HAP-1 (cell line): ENCODE results near the gene ATP5MC3.
A peak's percentile ranks its signal among the peaks of the same experiment; 100 is the strongest.
"Not testable (repeated sequence)": the region's sequence is repeated elsewhere in the genome, so short reads cannot be mapped to it uniquely, and the experiment has no call there.

ENCODE experiments used
- DNase-seq, 2 experiments: peaks; one replicate each; pipeline ENCODE4 v3.0.0-alpha.2; 2016 to 2020; ENCODE audit warnings: low spot score in 2 of 2
- H3K27me3 ChIP-seq: fragments of 250-450 bp; sonication (Bioruptor Pico); 2 replicates; pipeline ENCODE4 v1.5.1; 2020; ENCODE audit warnings: low read depth, mild to moderate bottlenecking, moderate library complexity
- H3K36me3 ChIP-seq: fragments of 250-450 bp; sonication (Bioruptor Pico); replicated peaks from 2 replicates; pipeline ENCODE4 v1.5.1; 2020; ENCODE audit warnings: mild to moderate bottlenecking
- H3K4me1 ChIP-seq: fragments of 250-450 bp; sonication (Bioruptor Pico); 2 replicates; pipeline ENCODE4 v1.5.1; 2020; ENCODE audit warnings: mild to moderate bottlenecking
- H3K4me3 ChIP-seq: fragments of 250-450 bp; sonication (Bioruptor Pico); 2 replicates; pipeline ENCODE4 v1.5.1; 2020; ENCODE audit warnings: mild to moderate bottlenecking, moderate library complexity
- H3K9me3 ChIP-seq: fragments of 250-450 bp; sonication (Bioruptor Pico); 2 replicates; pipeline ENCODE4 v1.5.1; 2020; ENCODE audit warnings: mild to moderate bottlenecking, moderate library complexity
- in situ Hi-C: fragments of 300-500 bp; cut with MboI; formaldehyde crosslinking; loops from 3 replicates; pipeline ENCODE4 v1.14.3; 2020; ENCODE audit warnings: low sequenced_read_pairs, inconsistent platforms, mixed read lengths

ATP5MC3 gene

GRCh38 chr2:175181104-175181876 lies at the start of gene ATP5MC3:
ATP5MC3 (minus strand) TSS chr2:175181710; CDS start chr2:175181393, 317 bp downstream.
- Histone ChIP-seq H3K4me3 (peak within 1 kb of the TSS; percentile 91), H3K4me1 (peaks cover 11% of the 10 kb centered on the region), H3K36me3 (peaks cover 42% of the 10 kb centered on the region), H3K27me3 (no peaks in the 10 kb centered on the region), H3K9me3 (no peaks in the 10 kb centered on the region)
- DNase-seq = peak; percentile 92 to 95
- in situ Hi-C loops = no loop called here

- DNase-seq, H3K36me3 ChIP-seq, in situ Hi-C loops: not testable (repeated sequence)
These were observed 47.1 kb upstream of the ATP5MC3 start for GRCh38 chr2:175228601-175229000.

GRCh38 chr2:175228179-175228578 lies 46.7 kb upstream of the ATP5MC3 start:
- DNase-seq = no peak
- Histone ChIP-seq H3K4me1 (peaks cover 8% of the 10 kb centered on the region), H3K27me3 (no peaks in the 10 kb centered on the region), H3K36me3 (no peaks in the 10 kb centered on the region), H3K9me3 (no peaks in the 10 kb centered on the region), H3K4me3 (no peak overlapping the region)
- in situ Hi-C loops = no loop called here

More at GRCh38 chr2:175228601-175229000, 47.1 kb upstream of the ATP5MC3 start:
- not testable (repeated sequence) for H3K4me1 ChIP-seq, H3K9me3 ChIP-seq, H3K27me3 ChIP-seq, H3K4me3 ChIP-seq

- DNase-seq = no peak
- no peak overlapping the region for H3K4me3 ChIP-seq
- H3K4me1 ChIP-seq = peaks cover 8% of the 10 kb centered on the region
- H3K9me3 ChIP-seq = no peaks in the 10 kb centered on the region
- peaks cover 3% of the 10 kb centered on the region for H3K27me3 ChIP-seq
- no peaks in the 10 kb centered on the region for H3K36me3 ChIP-seq
- in situ Hi-C loops = no loop called here
These were observed 45.9 kb upstream of the ATP5MC3 start for GRCh38 chr2:175227393-175227792.

- DNase-seq = no peak
- Histone ChIP-seq H3K27me3 (peaks cover 14% of the 10 kb centered on the region), H3K4me3 (no peak overlapping the region), H3K4me1 (peaks cover 2% of the 10 kb centered on the region; the same call in 1 of the 2 replicates), H3K36me3 (no peaks in the 10 kb centered on the region), H3K9me3 (no peaks in the 10 kb centered on the region)
- in situ Hi-C loops = no loop called here
These were observed 38.6 kb upstream of the ATP5MC3 start for GRCh38 chr2:175220075-175220474.

GRCh38 chr2:175218551-175218950 lies 37.0 kb upstream of the ATP5MC3 start:
- in situ Hi-C loops = no loop called here
- Histone ChIP-seq H3K4me1 (no peaks in the 10 kb centered on the region), H3K4me3 (no peak overlapping the region), H3K27me3 (peaks cover 17% of the 10 kb centered on the region), H3K36me3 (no peaks in the 10 kb centered on the region), H3K9me3 (no peaks in the 10 kb centered on the region)
- no peak for DNase-seq

- no peak for DNase-seq
- Histone ChIP-seq H3K36me3 (no peaks in the 10 kb centered on the region), H3K9me3 (no peaks in the 10 kb centered on the region), H3K4me1 (no peaks in the 10 kb centered on the region), H3K4me3 (no peak overlapping the region), H3K27me3 (peaks cover 7% of the 10 kb centered on the region)
- in situ Hi-C loops = no loop called here
These were observed 26.4 kb upstream of the ATP5MC3 start for GRCh38 chr2:175207741-175208438.

GRCh38 chr2:175206866-175207265 lies 25.4 kb upstream of the ATP5MC3 start:
- Histone ChIP-seq H3K36me3 (no peaks in the 10 kb centered on the region), H3K4me3 (no peak overlapping the region), H3K4me1 (no peaks in the 10 kb centered on the region), H3K9me3 (no peaks in the 10 kb centered on the region), H3K27me3 (peaks cover 7% of the 10 kb centered on the region)
- DNase-seq = no peak
- in situ Hi-C loops = no loop called here

GRCh38 chr2:175205523-175205922 lies 24.0 kb upstream of the ATP5MC3 start:
- Histone ChIP-seq H3K27me3 (0 out of 2 replicates have a peak, but pooled peaks cover 2% of the 10 kb centered on the region), H3K36me3 (no peaks in the 10 kb centered on the region), H3K4me3 (no peak overlapping the region), H3K9me3 (0 out of 2 replicates have a peak, but pooled peaks cover 1% of the 10 kb centered on the region), H3K4me1 (no peaks in the 10 kb centered on the region)
- in situ Hi-C loops = no loop called here
- peak in 1 of 2 experiments; percentile 41 for DNase-seq

GRCh38 chr2:175203621-175204496 lies 22.3 kb upstream of the ATP5MC3 start:
- peak; percentile 60 to 75 for DNase-seq
- H3K27me3 ChIP-seq = peaks cover 2% of the 10 kb centered on the region; the same call in 1 of the 2 replicates
- in situ Hi-C loops = no loop called here

GRCh38 chr2:175195012-175195411 lies 13.5 kb upstream of the ATP5MC3 start:
- in situ Hi-C loops = no loop called here

More at GRCh38 chr2:175203621-175204496, 22.3 kb upstream of the ATP5MC3 start:
- Histone ChIP-seq H3K36me3 (no peaks in the 10 kb centered on the region), H3K9me3 (0 out of 2 replicates have a peak, but pooled peaks cover 3% of the 10 kb centered on the region), H3K4me1 (no peaks in the 10 kb centered on the region), H3K4me3 (no peak overlapping the region)

GRCh38 chr2:175188761-175189160 lies 7.3 kb upstream of the ATP5MC3 start:
- no peaks in the 10 kb centered on the region for H3K4me1 ChIP-seq
- no peaks in the 10 kb centered on the region for H3K9me3 ChIP-seq
- no peak for DNase-seq
- no peak overlapping the region for H3K4me3 ChIP-seq
- in situ Hi-C loops = no loop called here
- H3K27me3 ChIP-seq = no peaks in the 10 kb centered on the region
- no peaks in the 10 kb centered on the region for H3K36me3 ChIP-seq

More at GRCh38 chr2:175195012-175195411, 13.5 kb upstream of the ATP5MC3 start:
- no peaks in the 10 kb centered on the region for H3K9me3 ChIP-seq
- H3K4me3 ChIP-seq = no peak overlapping the region
- no peaks in the 10 kb centered on the region for H3K36me3 ChIP-seq
- DNase-seq = no peak
- H3K4me1 ChIP-seq = no peaks in the 10 kb centered on the region
- no peaks in the 10 kb centered on the region; the same call in 1 of the 2 replicates for H3K27me3 ChIP-seq

- Histone ChIP-seq H3K36me3 (no peaks in the 10 kb centered on the region), H3K9me3 (no peaks in the 10 kb centered on the region), H3K27me3 (no peaks in the 10 kb centered on the region), H3K4me3 (no peak overlapping the region), H3K4me1 (no peaks in the 10 kb centered on the region)
- DNase-seq = peak; percentile 23 to 36
- in situ Hi-C loops = no loop called here
These were observed 5.9 kb upstream of the ATP5MC3 start for GRCh38 chr2:175187378-175187777.
